ENCODE measurements around the gene FRMPD2. TPM values are rescaled to one million over a fixed set of nuclear protein-coding genes. Genes with fewer than 3 reads are reported as not detected.

Gene FRMPD2, protein sequence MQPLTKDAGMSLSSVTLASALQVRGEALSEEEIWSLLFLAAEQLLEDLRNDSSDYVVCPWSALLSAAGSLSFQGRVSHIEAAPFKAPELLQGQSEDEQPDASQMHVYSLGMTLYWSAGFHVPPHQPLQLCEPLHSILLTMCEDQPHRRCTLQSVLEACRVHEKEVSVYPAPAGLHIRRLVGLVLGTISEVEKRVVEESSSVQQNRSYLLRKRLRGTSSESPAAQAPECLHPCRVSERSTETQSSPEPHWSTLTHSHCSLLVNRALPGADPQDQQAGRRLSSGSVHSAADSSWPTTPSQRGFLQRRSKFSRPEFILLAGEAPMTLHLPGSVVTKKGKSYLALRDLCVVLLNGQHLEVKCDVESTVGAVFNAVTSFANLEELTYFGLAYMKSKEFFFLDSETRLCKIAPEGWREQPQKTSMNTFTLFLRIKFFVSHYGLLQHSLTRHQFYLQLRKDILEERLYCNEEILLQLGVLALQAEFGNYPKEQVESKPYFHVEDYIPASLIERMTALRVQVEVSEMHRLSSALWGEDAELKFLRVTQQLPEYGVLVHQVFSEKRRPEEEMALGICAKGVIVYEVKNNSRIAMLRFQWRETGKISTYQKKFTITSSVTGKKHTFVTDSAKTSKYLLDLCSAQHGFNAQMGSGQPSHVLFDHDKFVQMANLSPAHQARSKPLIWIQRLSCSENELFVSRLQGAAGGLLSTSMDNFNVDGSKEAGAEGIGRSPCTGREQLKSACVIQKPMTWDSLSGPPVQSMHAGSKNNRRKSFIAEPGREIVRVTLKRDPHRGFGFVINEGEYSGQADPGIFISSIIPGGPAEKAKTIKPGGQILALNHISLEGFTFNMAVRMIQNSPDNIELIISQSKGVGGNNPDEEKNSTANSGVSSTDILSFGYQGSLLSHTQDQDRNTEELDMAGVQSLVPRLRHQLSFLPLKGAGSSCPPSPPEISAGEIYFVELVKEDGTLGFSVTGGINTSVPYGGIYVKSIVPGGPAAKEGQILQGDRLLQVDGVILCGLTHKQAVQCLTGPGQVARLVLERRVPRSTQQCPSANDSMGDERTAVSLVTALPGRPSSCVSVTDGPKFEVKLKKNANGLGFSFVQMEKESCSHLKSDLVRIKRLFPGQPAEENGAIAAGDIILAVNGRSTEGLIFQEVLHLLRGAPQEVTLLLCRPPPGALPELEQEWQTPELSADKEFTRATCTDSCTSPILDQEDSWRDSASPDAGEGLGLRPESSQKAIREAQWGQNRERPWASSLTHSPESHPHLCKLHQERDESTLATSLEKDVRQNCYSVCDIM (N-terminal part only)
- total RNA-seq = 0.10 and 0.52 TPM in 2 replicates
- 0.30 and 0.55 TPM in 2 replicates for polyA plus RNA-seq

DNA sequence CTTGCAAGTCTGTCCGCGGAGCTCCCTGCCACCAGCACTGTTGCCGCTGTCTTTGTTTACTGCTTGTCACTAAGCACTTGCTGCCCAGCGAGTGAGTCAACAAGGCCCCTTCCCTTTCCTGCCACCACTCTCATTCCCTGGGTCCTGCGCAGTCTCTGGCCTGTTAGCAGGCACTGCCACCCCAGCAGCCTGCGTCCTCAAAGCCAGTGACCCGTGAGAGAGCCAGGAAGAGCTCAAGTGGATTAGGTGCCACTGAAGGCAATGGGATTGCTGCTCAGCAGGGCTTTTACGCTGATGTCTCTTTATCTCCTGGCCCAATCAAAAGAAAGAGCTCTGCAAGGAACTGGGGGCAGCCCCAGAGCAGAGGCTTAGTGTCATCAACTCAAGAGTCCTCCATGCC, at the start of gene FRMPD2:
Gene FRMPD2 (minus strand): TSS at position 61 of the 400 bp plus-strand sequence. CDS start 129 bp downstream, outside the sequence.
- TF ChIP-seq EZH2 (IDR thresholded peaks at IDR 0.05; ENCODE audit: borderline replicate concordance) = no peak
- TF ChIP-seq, protein P1, sequence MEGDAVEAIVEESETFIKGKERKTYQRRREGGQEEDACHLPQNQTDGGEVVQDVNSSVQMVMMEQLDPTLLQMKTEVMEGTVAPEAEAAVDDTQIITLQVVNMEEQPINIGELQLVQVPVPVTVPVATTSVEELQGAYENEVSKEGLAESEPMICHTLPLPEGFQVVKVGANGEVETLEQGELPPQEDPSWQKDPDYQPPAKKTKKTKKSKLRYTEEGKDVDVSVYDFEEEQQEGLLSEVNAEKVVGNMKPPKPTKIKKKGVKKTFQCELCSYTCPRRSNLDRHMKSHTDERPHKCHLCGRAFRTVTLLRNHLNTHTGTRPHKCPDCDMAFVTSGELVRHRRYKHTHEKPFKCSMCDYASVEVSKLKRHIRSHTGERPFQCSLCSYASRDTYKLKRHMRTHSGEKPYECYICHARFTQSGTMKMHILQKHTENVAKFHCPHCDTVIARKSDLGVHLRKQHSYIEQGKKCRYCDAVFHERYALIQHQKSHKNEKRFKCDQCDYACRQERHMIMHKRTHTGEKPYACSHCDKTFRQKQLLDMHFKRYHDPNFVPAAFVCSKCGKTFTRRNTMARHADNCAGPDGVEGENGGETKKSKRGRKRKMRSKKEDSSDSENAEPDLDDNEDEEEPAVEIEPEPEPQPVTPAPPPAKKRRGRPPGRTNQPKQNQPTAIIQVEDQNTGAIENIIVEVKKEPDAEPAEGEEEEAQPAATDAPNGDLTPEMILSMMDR (IDR thresholded peaks at IDR 0.05; ENCODE audit: poor library complexity) = no peak
- no peaks in the 10 kb centered on the region for H3K27me3 ChIP-seq
- no peak within 1 kb of the TSS for H2AFZ ChIP-seq
- DNase-seq (ENCODE audit: low spot score) = no peak
- no peak within 1 kb of the TSS for H3K27ac ChIP-seq
- 67% methylated on average over 8 of the region's 8 CpGs for WGBS (ENCODE audit: low lambda C conversion rate, missing lambda C conversion rate)
- H3K79me2 ChIP-seq = no peaks in the 10 kb centered on the region
- no peak within 1 kb of the TSS for H3K4me2 ChIP-seq
- no peak within 1 kb of the TSS for H3K4me3 ChIP-seq
- H4K20me1 ChIP-seq (ENCODE audit: insufficient read depth, poor library complexity, severe bottlenecking) = no peaks in the 10 kb centered on the region
- H3K9me2 ChIP-seq (replicated peaks; ENCODE audit: insufficient read depth) = no peaks in the 10 kb centered on the region
- H3K36me3 ChIP-seq (replicated peaks; ENCODE audit: insufficient read depth, low read depth) = no peaks in the 10 kb centered on the region
- peaks cover 3% of the 10 kb centered on the region for H3K4me1 ChIP-seq (ENCODE audit: insufficient read depth)
- H3K9me3 ChIP-seq (ENCODE audit: low read depth) = no peaks in the 10 kb centered on the region

DNA sequence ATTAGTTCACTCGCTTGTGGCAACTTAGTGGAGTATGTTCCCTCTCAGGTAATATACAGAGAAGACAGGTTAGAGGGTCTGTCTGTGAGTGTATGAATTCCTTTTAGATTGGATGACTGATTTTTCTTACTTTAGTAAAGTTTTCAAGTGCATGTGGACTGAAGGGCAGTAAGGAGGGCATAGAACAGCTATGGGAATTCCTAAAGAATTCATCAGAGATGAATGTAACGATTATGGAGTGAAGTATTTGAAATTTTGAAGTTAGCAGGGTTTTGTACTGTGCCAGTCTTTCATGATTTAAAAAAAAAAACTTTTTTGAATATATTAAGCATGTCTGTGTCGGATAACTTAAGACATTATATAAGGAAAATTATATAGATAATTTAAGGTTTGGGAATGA, 47.5 kb upstream of the FRMPD2 start:
- H3K9me2 ChIP-seq (replicated peaks; ENCODE audit: insufficient read depth) = no peaks in the 10 kb centered on the region
- H4K20me1 ChIP-seq (ENCODE audit: insufficient read depth, poor library complexity, severe bottlenecking) = peaks cover 7% of the 10 kb centered on the region
- no peak overlapping the region for H3K4me3 ChIP-seq
- H3K36me3 ChIP-seq (replicated peaks; ENCODE audit: insufficient read depth, low read depth) = no peaks in the 10 kb centered on the region
- 99% methylated on average over 3 of the region's 3 CpGs for WGBS (ENCODE audit: low lambda C conversion rate, missing lambda C conversion rate)
- no peak overlapping the region for H3K4me2 ChIP-seq
- no peak for TF ChIP-seq EZH2phosphoT487 (IDR thresholded peaks at IDR 0.05; ENCODE audit: low read depth, severe bottlenecking, unreplicated experiment)
- TF ChIP-seq EZH2 (IDR thresholded peaks at IDR 0.05; ENCODE audit: borderline replicate concordance) = no peak
- TF ChIP-seq, protein P1 (IDR thresholded peaks at IDR 0.05; ENCODE audit: poor library complexity) = no peak
- H3K27me3 ChIP-seq = no peaks in the 10 kb centered on the region
- H2AFZ ChIP-seq = no peak overlapping the region
- peaks cover 99% of the 10 kb centered on the region for H3K79me2 ChIP-seq
- no peaks in the 10 kb centered on the region for H3K9me3 ChIP-seq (ENCODE audit: low read depth)
- no peaks in the 10 kb centered on the region for H3K4me1 ChIP-seq (ENCODE audit: insufficient read depth)
- no peak overlapping the region for H3K27ac ChIP-seq
- no peak for DNase-seq (ENCODE audit: low spot score)

DNA sequence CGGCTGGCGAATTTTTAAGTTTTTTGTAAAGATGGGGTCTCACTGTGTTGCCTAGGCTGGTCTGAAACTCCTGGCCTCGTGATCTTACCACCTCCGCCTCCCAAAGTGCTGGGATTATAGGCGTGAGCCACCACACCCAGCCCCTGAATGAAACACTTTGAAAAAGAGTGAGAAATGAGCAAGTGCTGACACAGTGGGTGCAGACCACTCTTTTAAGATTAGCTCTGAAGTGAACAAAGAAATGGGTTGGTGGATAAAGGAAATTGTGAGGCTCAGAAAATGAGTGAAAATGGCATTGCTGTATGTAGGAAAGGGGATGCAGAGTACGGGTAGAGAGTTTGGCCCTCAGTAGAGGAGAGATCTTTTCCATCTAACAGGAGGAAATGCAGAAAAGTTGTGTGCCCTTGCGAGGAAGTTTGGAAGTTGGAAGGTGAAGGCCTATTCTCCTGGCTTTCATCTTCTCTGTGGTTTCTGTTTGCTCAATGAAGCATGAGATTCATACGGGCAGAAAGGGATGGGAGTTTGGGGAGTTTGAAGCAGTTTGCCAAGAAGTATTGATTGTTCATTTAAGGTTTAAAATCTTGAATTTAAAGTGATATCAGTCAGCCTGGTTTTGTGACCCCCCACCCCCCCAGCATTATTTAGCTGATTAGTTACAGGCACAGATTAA, 43.0 kb upstream of the FRMPD2 start:
- Histone ChIP-seq H3K4me3 (no peak overlapping the region), H3K9me2 (replicated peaks; ENCODE audit: insufficient read depth) (no peaks in the 10 kb centered on the region), H3K9me3 (ENCODE audit: low read depth) (no peaks in the 10 kb centered on the region), H4K20me1 (ENCODE audit: insufficient read depth, poor library complexity, severe bottlenecking) (peaks cover 22% of the 10 kb centered on the region), H3K27me3 (no peaks in the 10 kb centered on the region), H3K36me3 (replicated peaks; ENCODE audit: insufficient read depth, low read depth) (no peaks in the 10 kb centered on the region), H3K79me2 (peaks cover 98% of the 10 kb centered on the region), H2AFZ (no peak overlapping the region), H3K27ac (no peak overlapping the region), H3K4me2 (no peak overlapping the region), H3K4me1 (ENCODE audit: insufficient read depth) (no peaks in the 10 kb centered on the region)
- no peak for DNase-seq (ENCODE audit: low spot score)
- TF ChIP-seq EZH2phosphoT487 (IDR thresholded peaks at IDR 0.05; ENCODE audit: low read depth, severe bottlenecking, unreplicated experiment) (no peak), EZH2 (IDR thresholded peaks at IDR 0.05; ENCODE audit: borderline replicate concordance) (no peak)
- TF ChIP-seq, protein P1 (IDR thresholded peaks at IDR 0.05; ENCODE audit: poor library complexity) = no peak
- 85% methylated on average over 8 of the region's 8 CpGs for WGBS (ENCODE audit: low lambda C conversion rate, missing lambda C conversion rate)

Data from hepatocyte (in vitro differentiated cells).